ENCODE results near the gene ARL17B. TPM values are rescaled to one million over a fixed set of nuclear protein-coding genes. Genes with fewer than 3 reads are reported as not detected.
"Not testable (repeated sequence)": the region's sequence is repeated elsewhere in the genome, so short reads cannot be mapped to it uniquely, and the experiment has no call there.

Gene ARL17B
- total RNA-seq, 2 experiments from 2014 or later, result 22.0 to 23.9 TPM

DNA sequence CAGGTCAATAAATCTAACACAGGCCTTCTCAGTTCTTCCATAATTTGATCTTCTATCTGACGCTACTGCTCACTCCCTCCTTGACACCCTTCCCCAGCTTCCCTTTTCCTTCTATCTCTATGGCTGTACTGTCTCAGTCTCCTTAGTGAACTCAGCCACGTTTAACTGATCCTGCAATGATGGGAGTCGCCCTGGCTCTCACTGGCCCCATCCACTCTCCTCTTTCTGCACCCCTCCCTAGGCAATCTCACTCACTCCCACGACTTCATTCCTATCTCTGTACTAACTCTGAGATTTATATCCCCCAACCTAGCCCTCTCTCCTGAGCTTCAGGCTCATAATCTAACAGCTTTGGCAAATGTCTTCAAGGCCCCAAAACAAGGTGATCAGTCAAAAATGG lies 7.7 kb downstream of the ARL17B start:
- H3K4me3 Mint-ChIP-seq; POLR2A ChIA-PET; H3K9me3 ChIP-seq (ENCODE audit: control insufficient read depth in 1 of 2, insufficient read depth in 1 of 2, low read length in 2 of 2); H3K27ac ChIP-seq (ENCODE audit: low read depth in 1 of 2, low read length in 2 of 2); H3K4me1 ChIP-seq (ENCODE audit: insufficient read depth, low read length); H3K27me3 ChIP-seq (ENCODE audit: control insufficient read depth in 1 of 2, insufficient read depth in 2 of 2, low read length in 2 of 2); H3K36me3 Mint-ChIP-seq (ENCODE audit: low read depth); ATAC-seq (ENCODE audit: poor library complexity); H3K27me3 Mint-ChIP-seq; DNase-seq; intact Hi-C loops (cut with DNase I, micrococcal nuclease); H3K4me3 ChIP-seq (ENCODE audit: low read length); H3K9me3 Mint-ChIP-seq; H3K36me3 ChIP-seq (ENCODE audit: insufficient read depth, low read length); H3K4me1 Mint-ChIP-seq (ENCODE audit: low read depth); H3K27ac Mint-ChIP-seq; CTCF ChIA-PET: not testable (repeated sequence)

DNA sequence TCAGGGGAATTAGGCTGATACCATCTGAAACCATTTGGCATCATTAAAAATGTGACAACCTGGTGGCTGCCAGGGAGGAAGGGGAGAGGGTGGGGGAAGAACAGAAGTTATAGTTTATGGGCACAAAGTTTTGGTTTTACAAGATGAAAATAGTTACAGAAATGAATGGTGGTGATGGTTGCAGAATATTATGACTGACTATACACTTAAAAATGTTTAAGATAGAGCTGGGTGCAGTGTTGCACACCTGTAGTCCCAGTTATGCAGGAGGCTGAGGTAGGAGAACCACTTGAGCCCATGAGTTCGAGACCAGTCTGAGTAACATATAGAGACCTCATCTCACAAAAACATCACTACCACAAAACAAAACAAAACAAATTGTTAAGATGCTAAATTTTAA lies 12.5 kb downstream of the ARL17B start:
- intact Hi-C loops (cut with DNase I, micrococcal nuclease); H3K9me3 ChIP-seq (ENCODE audit: control insufficient read depth in 1 of 2, insufficient read depth in 1 of 2, low read length in 2 of 2); H3K9me3 Mint-ChIP-seq; POLR2A ChIA-PET; CTCF ChIA-PET; H3K4me1 Mint-ChIP-seq (ENCODE audit: low read depth); ATAC-seq (ENCODE audit: poor library complexity); DNase-seq; H3K36me3 ChIP-seq (ENCODE audit: insufficient read depth, low read length); H3K27me3 Mint-ChIP-seq; H3K27ac Mint-ChIP-seq; H3K27ac ChIP-seq (ENCODE audit: low read depth in 1 of 2, low read length in 2 of 2); H3K4me3 Mint-ChIP-seq; H3K27me3 ChIP-seq (ENCODE audit: control insufficient read depth in 1 of 2, insufficient read depth in 2 of 2, low read length in 2 of 2); H3K4me1 ChIP-seq (ENCODE audit: insufficient read depth, low read length); H3K4me3 ChIP-seq (ENCODE audit: low read length); H3K36me3 Mint-ChIP-seq (ENCODE audit: low read depth): not testable (repeated sequence)

DNA sequence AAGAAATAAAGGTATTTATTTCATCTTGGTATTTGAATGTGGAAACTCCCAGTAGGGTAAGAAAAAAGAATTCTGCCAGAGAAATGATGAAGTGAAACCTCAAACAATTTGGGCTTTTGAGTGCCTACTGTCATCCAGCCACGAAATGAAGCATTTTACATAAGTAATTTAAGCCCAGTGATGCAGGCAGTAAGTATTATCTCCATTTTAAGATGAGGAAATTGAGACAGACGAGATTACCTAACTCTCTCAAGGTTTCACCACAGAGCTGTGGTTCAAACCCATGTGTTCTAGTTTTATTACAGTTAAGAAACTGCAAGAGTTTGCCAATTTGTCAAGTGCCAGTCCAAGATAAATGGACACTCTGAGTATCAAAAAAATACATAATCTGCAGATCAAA lies 13.2 kb downstream of the ARL17B start:
- H3K9me3 Mint-ChIP-seq; H3K27me3 Mint-ChIP-seq; CTCF ChIA-PET; H3K27ac ChIP-seq (ENCODE audit: low read depth in 1 of 2, low read length in 2 of 2); H3K4me3 ChIP-seq (ENCODE audit: low read length); H3K4me1 ChIP-seq (ENCODE audit: insufficient read depth, low read length); DNase-seq; H3K4me3 Mint-ChIP-seq; intact Hi-C loops (cut with DNase I, micrococcal nuclease); H3K36me3 ChIP-seq (ENCODE audit: insufficient read depth, low read length); ATAC-seq (ENCODE audit: poor library complexity); POLR2A ChIA-PET; H3K9me3 ChIP-seq (ENCODE audit: control insufficient read depth in 1 of 2, insufficient read depth in 1 of 2, low read length in 2 of 2); H3K4me1 Mint-ChIP-seq (ENCODE audit: low read depth); H3K27ac Mint-ChIP-seq; H3K27me3 ChIP-seq (ENCODE audit: control insufficient read depth in 1 of 2, insufficient read depth in 2 of 2, low read length in 2 of 2); H3K36me3 Mint-ChIP-seq (ENCODE audit: low read depth): not testable (repeated sequence)

DNA sequence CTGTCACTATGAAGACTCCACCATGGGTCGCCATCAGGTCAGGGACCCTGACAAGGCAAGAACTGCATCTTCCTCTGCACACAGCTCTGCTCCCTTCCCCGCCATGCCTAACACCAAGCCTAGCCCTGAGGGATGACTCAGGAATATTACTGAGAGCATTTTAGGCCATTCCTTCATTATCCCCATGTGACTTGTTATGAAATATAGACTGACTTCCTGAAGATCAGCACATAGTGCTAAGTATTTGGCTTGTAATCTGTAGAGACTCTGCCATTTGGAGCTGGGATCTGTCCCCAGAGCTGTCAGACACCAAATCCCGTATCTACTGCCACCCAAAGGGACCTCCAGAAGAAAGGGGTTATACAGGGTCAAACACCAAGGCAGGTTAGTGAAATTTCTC lies 19.4 kb downstream of the ARL17B start:
- H3K4me3 Mint-ChIP-seq; H3K4me1 Mint-ChIP-seq (ENCODE audit: low read depth); H3K9me3 Mint-ChIP-seq; CTCF ChIA-PET; H3K27ac Mint-ChIP-seq; H3K9me3 ChIP-seq (ENCODE audit: control insufficient read depth in 1 of 2, insufficient read depth in 1 of 2, low read length in 2 of 2); ATAC-seq (ENCODE audit: poor library complexity); H3K36me3 ChIP-seq (ENCODE audit: insufficient read depth, low read length); H3K36me3 Mint-ChIP-seq (ENCODE audit: low read depth); H3K4me3 ChIP-seq (ENCODE audit: low read length); H3K4me1 ChIP-seq (ENCODE audit: insufficient read depth, low read length); H3K27me3 Mint-ChIP-seq; POLR2A ChIA-PET; DNase-seq; intact Hi-C loops (cut with DNase I, micrococcal nuclease); H3K27ac ChIP-seq (ENCODE audit: low read depth in 1 of 2, low read length in 2 of 2); H3K27me3 ChIP-seq (ENCODE audit: control insufficient read depth in 1 of 2, insufficient read depth in 2 of 2, low read length in 2 of 2): not testable (repeated sequence)

DNA sequence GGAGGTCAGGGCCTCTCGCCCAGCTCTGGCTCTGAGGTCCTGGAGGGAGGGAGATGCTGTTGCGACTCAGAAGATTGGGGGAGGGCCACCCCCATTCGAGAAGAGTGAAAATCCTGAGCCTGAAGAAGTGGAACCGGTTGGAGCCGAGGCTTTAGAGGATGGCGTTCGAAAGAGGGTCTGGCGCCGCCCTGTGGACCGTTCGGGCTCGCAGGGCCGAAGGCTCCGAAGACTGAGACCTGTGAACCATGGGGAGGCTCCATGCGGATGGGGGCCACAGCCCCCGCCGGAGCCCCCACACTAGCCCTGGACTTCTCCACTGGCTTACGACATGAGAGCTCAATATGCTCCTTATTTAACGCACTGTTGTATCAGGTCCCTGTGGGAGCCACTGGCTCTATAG lies 20.3 kb downstream of the ARL17B start:
- H3K4me1 ChIP-seq (ENCODE audit: insufficient read depth, low read length); CTCF ChIA-PET; H3K9me3 ChIP-seq (ENCODE audit: control insufficient read depth in 1 of 2, insufficient read depth in 1 of 2, low read length in 2 of 2); DNase-seq; H3K27ac Mint-ChIP-seq; intact Hi-C loops (cut with DNase I, micrococcal nuclease); H3K4me3 ChIP-seq (ENCODE audit: low read length); H3K9me3 Mint-ChIP-seq; POLR2A ChIA-PET; H3K27me3 ChIP-seq (ENCODE audit: control insufficient read depth in 1 of 2, insufficient read depth in 2 of 2, low read length in 2 of 2); H3K27ac ChIP-seq (ENCODE audit: low read depth in 1 of 2, low read length in 2 of 2); H3K36me3 Mint-ChIP-seq (ENCODE audit: low read depth); H3K4me1 Mint-ChIP-seq (ENCODE audit: low read depth); H3K4me3 Mint-ChIP-seq; ATAC-seq (ENCODE audit: poor library complexity); H3K36me3 ChIP-seq (ENCODE audit: insufficient read depth, low read length); H3K27me3 Mint-ChIP-seq: not testable (repeated sequence)

DNA sequence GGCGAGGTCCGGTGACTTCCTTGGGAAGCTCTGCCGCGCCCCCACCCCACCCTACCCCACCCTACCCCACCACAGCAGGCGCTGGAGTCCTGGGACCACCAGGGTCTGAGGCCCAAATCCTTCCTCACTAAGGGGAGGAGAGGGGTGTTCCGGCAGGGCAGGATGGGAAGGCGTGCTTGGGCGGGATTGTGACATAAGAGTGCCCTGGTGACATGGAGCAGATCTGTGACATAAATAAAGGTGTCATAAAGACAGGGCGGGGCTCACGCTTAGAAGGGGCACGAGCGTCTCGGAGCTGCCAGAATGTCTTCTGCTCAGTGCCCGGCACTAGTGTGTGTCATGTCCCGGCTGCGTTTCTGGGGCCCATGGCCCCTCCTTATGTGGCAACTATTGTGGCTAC lies 66.7 kb downstream of the ARL17B start, which contains the start of gene LRRC37A:
LRRC37A (plus strand) TSS at position 301 of the 400 bp plus-strand sequence; CDS start at position 304, 3 bp downstream.
- H3K27ac Mint-ChIP-seq; H3K36me3 ChIP-seq (ENCODE audit: insufficient read depth, low read length); ATAC-seq (ENCODE audit: poor library complexity); H3K27me3 Mint-ChIP-seq; CTCF ChIA-PET; intact Hi-C loops (cut with DNase I, micrococcal nuclease); H3K27ac ChIP-seq (ENCODE audit: low read depth in 1 of 2, low read length in 2 of 2); H3K9me3 ChIP-seq (ENCODE audit: control insufficient read depth in 1 of 2, insufficient read depth in 1 of 2, low read length in 2 of 2); H3K4me1 Mint-ChIP-seq (ENCODE audit: low read depth); H3K4me3 ChIP-seq (ENCODE audit: low read length); H3K36me3 Mint-ChIP-seq (ENCODE audit: low read depth); H3K4me3 Mint-ChIP-seq; H3K4me1 ChIP-seq (ENCODE audit: insufficient read depth, low read length); H3K9me3 Mint-ChIP-seq; POLR2A ChIA-PET; H3K27me3 ChIP-seq (ENCODE audit: control insufficient read depth in 1 of 2, insufficient read depth in 2 of 2, low read length in 2 of 2); DNase-seq: not testable (repeated sequence)

DNA sequence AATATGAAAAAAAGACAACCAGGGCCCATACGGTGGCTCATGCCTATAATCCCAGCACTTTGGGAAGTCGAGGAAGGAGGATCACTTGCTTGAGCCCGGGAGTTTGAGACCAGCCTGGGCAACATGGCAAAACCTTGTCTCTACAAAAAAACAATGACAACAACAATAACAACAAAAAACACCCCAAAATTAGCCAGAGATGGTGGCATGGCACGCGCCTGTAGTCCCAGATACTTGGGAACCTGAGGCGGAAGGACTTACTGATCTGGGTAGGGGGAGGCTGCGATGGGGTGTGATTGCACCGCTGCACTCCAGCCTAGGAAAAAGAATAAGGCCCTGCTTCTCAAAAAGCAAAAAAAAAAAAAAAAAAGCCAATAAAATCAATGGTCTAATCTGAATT lies 69.9 kb downstream of the ARL17B start:
- H3K4me3 ChIP-seq (ENCODE audit: low read length); ATAC-seq (ENCODE audit: poor library complexity); H3K4me3 Mint-ChIP-seq; intact Hi-C loops (cut with DNase I, micrococcal nuclease); H3K4me1 Mint-ChIP-seq (ENCODE audit: low read depth); H3K36me3 Mint-ChIP-seq (ENCODE audit: low read depth); POLR2A ChIA-PET; H3K27ac ChIP-seq (ENCODE audit: low read depth in 1 of 2, low read length in 2 of 2); H3K4me1 ChIP-seq (ENCODE audit: insufficient read depth, low read length); H3K27me3 ChIP-seq (ENCODE audit: control insufficient read depth in 1 of 2, insufficient read depth in 2 of 2, low read length in 2 of 2); H3K27me3 Mint-ChIP-seq; DNase-seq; H3K27ac Mint-ChIP-seq; H3K9me3 Mint-ChIP-seq; H3K9me3 ChIP-seq (ENCODE audit: control insufficient read depth in 1 of 2, insufficient read depth in 1 of 2, low read length in 2 of 2); CTCF ChIA-PET; H3K36me3 ChIP-seq (ENCODE audit: insufficient read depth, low read length): not testable (repeated sequence)

Measured in CD4-positive, alpha-beta T cell (primary cell).